Lung (tissue), 12 donors: ENCODE results near the gene NLRX1. TPM values are rescaled to one million over a fixed set of nuclear protein-coding genes. Genes with fewer than 3 reads are reported as not detected.

Source experiments
- ATAC-seq: fragments of 200-7000 bp; cut with Tn5 transposase; one replicate; pipeline ENCODE4 v1.9.1; 2020; ENCODE audit warnings: moderate number of reproducible peaks; ENCODE audit not compliant: insufficient read depth, low FRiP score
- DNase-seq, 3 donors: peaks; one replicate each; pipeline ENCODE4 v3.0.0-alpha.2; 2013 to 2017
- H3K27ac ChIP-seq, 2 donors: one replicate each; pipeline ENCODE4 v1.5.1; 2013; ENCODE audit warnings: mild to moderate bottlenecking in 2 of 2, moderate library complexity in 2 of 2, control low read depth in 1 of 2, inconsistent platforms in 1 of 2, low read depth in 1 of 2, low read length in 1 of 2
- H3K27me3 ChIP-seq, 3 donors: one replicate each; pipeline ENCODE4 v1.5.1; 2013; ENCODE audit warnings: low read length in 2 of 3; ENCODE audit not compliant: control insufficient read depth in 3 of 3, insufficient read depth in 3 of 3
- H3K36me3 ChIP-seq, 4 donors: one replicate each; pipeline ENCODE4 v1.5.1; 2013; ENCODE audit warnings: low read length in 4 of 4, mild to moderate bottlenecking in 1 of 4, moderate library complexity in 1 of 4; ENCODE audit not compliant: control insufficient read depth in 4 of 4, insufficient read depth in 4 of 4
- H3K4me1 ChIP-seq, 5 donors: one replicate each; pipeline ENCODE4 v1.5.1; 2013; ENCODE audit warnings: low read length in 5 of 5, mild to moderate bottlenecking in 2 of 5, moderate library complexity in 1 of 5; ENCODE audit not compliant: control insufficient read depth in 5 of 5, insufficient read depth in 5 of 5
- H3K4me3 ChIP-seq: one replicate; pipeline ENCODE4 v1.5.1; 2013; ENCODE audit warnings: mild to moderate bottlenecking, control low read depth, moderate library complexity
- H3K9ac ChIP-seq, 2 donors: one replicate each; pipeline ENCODE4 v1.5.1; 2013; ENCODE audit warnings: low read length in 2 of 2, control low read depth in 1 of 2; ENCODE audit not compliant: insufficient read depth in 1 of 2
- H3K9me3 ChIP-seq, 4 donors: one replicate each; pipeline ENCODE4 v1.5.1; 2013; ENCODE audit warnings: low read length in 3 of 4, mild to moderate bottlenecking in 1 of 4, moderate library complexity in 1 of 4; ENCODE audit not compliant: control insufficient read depth in 4 of 4, insufficient read depth in 3 of 4
- WGBS, 2 donors: extraction: QIAGEN DNeasy Blood & Tissue Kit; methylation state at CpG; one replicate each; pipeline ENCODE4 v1.1.7; 2013; 5-methylcytosine and 5-hydroxymethylcytosine counted together
- polyA plus RNA-seq, 2 donors: library from polyadenylated mRNA; stranded (reverse); fragments of 200-250 nt; gene quantifications; one replicate each; pipeline ENCODE4 v1.2.1, GENCODE V29; 2013
- total RNA-seq, 2 donors: library from RNA; depleted of rRNA in 1 of 2; stranded (reverse); fragments of >200 nt in 1 of 2; gene quantifications; one replicate each; pipeline ENCODE4 v1.2.1, GENCODE V29; 2014 to 2021
- TF ChIP-seq, protein P1 (sequence below): IDR thresholded peaks from 2 replicates; pipeline ENCODE4 v1.5.1; 2012; ENCODE audit warnings: mild to moderate bottlenecking; ENCODE audit errors: control extremely low read depth, extremely low read depth
- donor health status: control.
- donor health status: control.
- donor health status: Bipolar disorder and iron deficiency.
- donor health status: healthy.
- donor health status: DM: yes; HTN: yes; CAD: no.

The NLRX1 gene
- total and polyA plus RNA-seq, 4 donors = 5.1 to 22.6 (median 11.6) TPM

DNA sequence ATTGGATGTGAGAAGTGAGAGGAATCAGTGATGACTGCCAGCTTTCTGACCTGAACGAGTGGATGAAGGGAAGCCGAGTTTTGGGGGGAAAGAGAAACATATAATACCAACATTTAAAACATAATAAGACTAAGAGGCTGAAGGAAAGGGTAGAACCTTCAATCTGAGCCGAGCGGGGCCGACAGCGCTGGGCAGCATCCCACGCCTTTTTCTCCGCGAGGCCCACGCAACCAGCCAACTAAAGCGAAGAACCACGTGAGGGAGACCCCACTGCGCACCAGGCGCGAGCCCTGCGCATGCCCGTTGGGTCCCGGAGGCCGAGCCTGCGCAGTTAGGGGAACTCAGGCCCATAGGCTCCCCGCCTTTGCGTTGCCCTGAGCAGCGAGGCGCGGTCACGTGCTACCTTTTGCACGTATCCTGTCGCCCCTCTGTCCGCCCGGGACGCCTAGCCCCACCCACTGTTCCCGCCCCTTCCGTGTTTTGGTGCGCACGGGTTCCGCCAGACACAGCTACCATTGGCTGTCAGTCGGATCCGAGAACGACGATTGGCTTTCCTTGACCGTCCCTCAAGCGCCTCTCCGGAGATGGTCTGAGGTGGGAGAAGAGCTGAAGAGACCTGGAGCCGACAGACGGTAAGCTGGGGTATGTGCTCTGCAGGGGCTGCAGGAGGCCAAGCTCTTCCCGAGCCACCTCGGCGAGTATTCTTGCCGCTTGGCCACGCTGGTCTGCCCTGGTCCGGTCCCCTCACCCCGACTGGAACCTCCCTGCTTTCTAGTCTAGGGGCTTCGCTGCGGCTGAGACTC is 47.3 kb upstream of the NLRX1 start, which contains the start of gene HINFP:
Gene HINFP, plus strand, starts transcription at position 573 of the 803 bp plus-strand sequence. CDS start 5,365 bp downstream, outside the sequence.
- peak within 1 kb of the TSS; percentile 76 for H3K4me3 ChIP-seq
- ATAC-seq (peak; percentile 100), DNase-seq (peak; percentile 99 to 100 (median 100))
- H3K36me3 ChIP-seq = peaks cover 5 to 12% (median 10%) of the 10 kb centered on the region in 4 donors
- peaks cover 2 to 18% (median 9%) of the 10 kb centered on the region in 5 donors for H3K4me1 ChIP-seq
- 0 to 1% methylated on average over 50 to 54 of the region's 54 CpGs for WGBS, 2 donors
- peak within 1 kb of the TSS; percentile 40 to 78 for H3K9ac ChIP-seq
- H3K27ac ChIP-seq = peak within 1 kb of the TSS; percentile 76 to 78
- TF ChIP-seq, protein P1, sequence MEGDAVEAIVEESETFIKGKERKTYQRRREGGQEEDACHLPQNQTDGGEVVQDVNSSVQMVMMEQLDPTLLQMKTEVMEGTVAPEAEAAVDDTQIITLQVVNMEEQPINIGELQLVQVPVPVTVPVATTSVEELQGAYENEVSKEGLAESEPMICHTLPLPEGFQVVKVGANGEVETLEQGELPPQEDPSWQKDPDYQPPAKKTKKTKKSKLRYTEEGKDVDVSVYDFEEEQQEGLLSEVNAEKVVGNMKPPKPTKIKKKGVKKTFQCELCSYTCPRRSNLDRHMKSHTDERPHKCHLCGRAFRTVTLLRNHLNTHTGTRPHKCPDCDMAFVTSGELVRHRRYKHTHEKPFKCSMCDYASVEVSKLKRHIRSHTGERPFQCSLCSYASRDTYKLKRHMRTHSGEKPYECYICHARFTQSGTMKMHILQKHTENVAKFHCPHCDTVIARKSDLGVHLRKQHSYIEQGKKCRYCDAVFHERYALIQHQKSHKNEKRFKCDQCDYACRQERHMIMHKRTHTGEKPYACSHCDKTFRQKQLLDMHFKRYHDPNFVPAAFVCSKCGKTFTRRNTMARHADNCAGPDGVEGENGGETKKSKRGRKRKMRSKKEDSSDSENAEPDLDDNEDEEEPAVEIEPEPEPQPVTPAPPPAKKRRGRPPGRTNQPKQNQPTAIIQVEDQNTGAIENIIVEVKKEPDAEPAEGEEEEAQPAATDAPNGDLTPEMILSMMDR = no peak
- H3K27me3 ChIP-seq = no peaks in the 10 kb centered on the region
- no peaks in the 10 kb centered on the region for H3K9me3 ChIP-seq

DNA sequence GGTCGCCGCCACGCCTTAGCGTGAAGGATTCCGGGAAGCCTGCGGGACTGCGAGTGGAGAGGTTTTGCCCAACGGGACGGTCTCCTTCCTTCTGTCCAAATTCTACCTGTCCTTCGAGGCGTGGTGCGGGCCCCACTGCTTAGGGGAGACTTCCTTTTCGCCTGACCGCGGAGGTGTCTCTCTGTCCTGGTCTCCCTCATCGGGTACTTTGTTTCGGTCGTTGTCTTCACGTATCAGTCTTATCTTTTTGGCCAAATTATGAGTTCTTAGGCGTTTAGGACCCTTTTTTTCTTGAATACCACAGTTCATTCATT is 46.8 kb upstream of the NLRX1 start:
- Histone ChIP-seq H3K9ac (peak overlapping the region; percentile 40 to 78), H3K4me3 (peak overlapping the region; percentile 76), H3K27me3 (no peaks in the 10 kb centered on the region), H3K4me1 (peaks cover 2 to 18% (median 9%) of the 10 kb centered on the region in 5 donors), H3K9me3 (no peaks in the 10 kb centered on the region), H3K27ac (peak overlapping the region; percentile 76 to 77), H3K36me3 (peaks cover 5 to 13% (median 9%) of the 10 kb centered on the region in 4 donors)
- TF ChIP-seq, protein P1 = no peak
- DNase-seq (no peak), ATAC-seq (no peak)
- WGBS, 2 donors = 0 to 1% methylated on average over 20 of the region's 20 CpGs

DNA sequence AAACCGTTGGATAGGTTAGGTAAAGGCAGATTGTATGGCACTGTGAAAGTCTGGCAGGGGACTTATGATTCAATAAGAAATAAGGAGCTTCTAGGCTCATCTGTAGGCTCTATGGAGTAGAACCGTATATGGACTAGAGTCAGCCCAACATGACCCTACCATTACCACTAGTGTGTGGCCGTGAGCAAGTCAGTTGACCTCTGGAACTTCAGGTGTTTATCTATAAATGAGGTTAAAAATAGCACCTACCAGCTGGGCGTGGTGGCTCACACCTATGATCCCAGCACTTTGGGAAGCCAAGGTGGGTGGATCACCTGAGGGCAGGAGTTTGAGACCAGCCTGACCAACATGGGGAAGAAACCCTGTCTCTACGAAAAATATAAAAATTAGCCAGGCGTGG is 42.7 kb upstream of the NLRX1 start:
- Histone ChIP-seq H3K27ac (no peak overlapping the region), H3K4me1 (peaks cover 0 to 12% (median 7%) of the 10 kb centered on the region in 5 donors), H3K9ac (no peak overlapping the region), H3K36me3 (peaks cover 10 to 22% (median 16%) of the 10 kb centered on the region in 4 donors), H3K4me3 (no peak overlapping the region), H3K27me3 (no peaks in the 10 kb centered on the region), H3K9me3 (no peaks in the 10 kb centered on the region)
- TF ChIP-seq, protein P1 = no peak
- WGBS, 2 donors = 90 to 97% methylated on average over 6 of the region's 6 CpGs
- DNase-seq (no peak), ATAC-seq (no peak)
